Activated T-helper 2 cell treated with anti-CD3 and anti-CD28 coated beads, Interferon-gamma antibody, Interleukin-2, Interleukin-4, amounts not matched to agents 10 μg/mL and 5 μg/mL and 100 μg/mL, durations not matched to agents 14 hours and 24 hours and 36 hours (primary cell): ENCODE results near the gene ERMARD. TPM values are rescaled to one million over a fixed set of nuclear protein-coding genes. Genes with fewer than 3 reads are reported as not detected.

Source experiments
- DNase-seq: peaks from one replicate; pipeline ENCODE4 v3.0.0; 2021; ENCODE audit warnings: low spot score
- H3K27ac Mint-ChIP-seq: one replicate; pipeline ENCODE4 v1.8.0; 2021; ENCODE audit warnings: mixed read lengths
- H3K27me3 Mint-ChIP-seq: one replicate; pipeline ENCODE4 v1.8.0; 2021; ENCODE audit warnings: low read depth, mixed read lengths
- H3K36me3 Mint-ChIP-seq: one replicate; pipeline ENCODE4 v1.8.0; 2021; ENCODE audit warnings: low read depth, mixed read lengths
- H3K4me1 Mint-ChIP-seq: one replicate; pipeline ENCODE4 v1.8.0; 2021; ENCODE audit warnings: low read depth, mixed read lengths
- H3K4me3 Mint-ChIP-seq: one replicate; pipeline ENCODE4 v1.8.0; 2021; ENCODE audit warnings: low read depth, mild to moderate bottlenecking, moderate library complexity, mixed read lengths
- H3K9me3 Mint-ChIP-seq: one replicate; pipeline ENCODE4 v1.8.0; 2021; ENCODE audit warnings: mixed read lengths
- intact Hi-C: fragments of 100-400 bp; cut with micrococcal nuclease; formaldehyde crosslinking; loops from one replicate; pipeline ENCODE4 v1.15.1; 2023
- total RNA-seq: library from RNA; stranded (reverse); gene quantifications from 2 replicates; pipeline ENCODE4 v1.2.3, GENCODE V29; 2022

The ERMARD gene
- total RNA-seq, 1 donor from 2014 or later, result 25.9 TPM

- H3K36me3 Mint-ChIP-seq, result peaks cover 31% of the 10 kb centered on the region
- peak overlapping the region; percentile 97 for H3K27ac Mint-ChIP-seq
- H3K27me3 Mint-ChIP-seq, result peaks cover 2% of the 10 kb centered on the region
- peaks cover 38% of the 10 kb centered on the region for H3K4me1 Mint-ChIP-seq
- intact Hi-C loops, result loop anchor here (1.0 to 10.0 kb wide), 4 partner anchors 21 to 831 kb away; partner anchors contain the start of genes C6orf120, DLL1, DYNLT2 and ERMARD
- DNase-seq, result peak; percentile 59
- no peaks in the 10 kb centered on the region for H3K9me3 Mint-ChIP-seq
- H3K4me3 Mint-ChIP-seq, result peak overlapping the region; percentile 97
These were observed 28.1 kb upstream of the ERMARD start for GRCh38 chr6:169723200-169723909.

DNA sequence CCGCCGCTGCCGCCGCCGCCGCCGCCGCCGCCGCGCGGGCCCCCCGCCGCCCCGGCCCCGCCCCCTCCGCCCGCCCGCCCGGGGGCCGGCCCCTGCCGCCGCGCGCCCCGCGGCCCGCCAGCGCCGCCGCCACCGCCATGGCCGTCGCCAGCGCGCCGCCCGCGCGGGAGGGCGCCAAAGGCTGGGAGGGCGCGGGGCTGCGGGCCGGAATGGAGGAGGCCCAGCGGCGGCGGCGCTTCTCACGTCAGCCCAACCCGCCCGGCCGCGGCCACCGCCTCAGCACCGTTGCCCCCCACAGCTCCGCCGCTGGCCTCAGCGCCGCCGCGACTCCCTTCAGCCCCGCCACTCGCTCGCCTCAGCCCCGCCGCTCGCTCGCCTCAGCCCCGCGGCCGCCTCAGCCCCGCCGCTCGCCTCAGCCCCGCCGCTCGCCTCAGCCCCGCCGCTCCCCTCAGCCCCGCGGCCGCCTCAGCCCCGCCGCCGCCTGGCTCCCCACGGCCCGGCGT, 27.4 kb upstream of the ERMARD start:
- peaks cover 28% of the 10 kb centered on the region for H3K36me3 Mint-ChIP-seq
- peaks cover 2% of the 10 kb centered on the region for H3K27me3 Mint-ChIP-seq
- H3K4me1 Mint-ChIP-seq, result peaks cover 37% of the 10 kb centered on the region
- H3K27ac Mint-ChIP-seq, result peak overlapping the region; percentile 19
- peak; percentile 28 for DNase-seq
- H3K9me3 Mint-ChIP-seq, result no peaks in the 10 kb centered on the region
- peak overlapping the region; percentile 63 for H3K4me3 Mint-ChIP-seq
- intact Hi-C loops, result loop anchor here (1.0 to 10.0 kb wide), 5 partner anchors 22 to 831 kb away; partner anchors contain the start of genes C6orf120, DLL1, DYNLT2 and ERMARD

GRCh38 chr6:169724494-169725124, 26.8 kb upstream of the ERMARD start, which contains the start of gene PHF10:
Gene PHF10 (minus strand): TSS chr6:169724500. CDS start chr6:169723931, 569 bp downstream.
- peaks cover 32% of the 10 kb centered on the region for H3K4me1 Mint-ChIP-seq
- no peaks in the 10 kb centered on the region for H3K9me3 Mint-ChIP-seq
- peak; percentile 55 for DNase-seq
- peaks cover 22% of the 10 kb centered on the region for H3K36me3 Mint-ChIP-seq
- intact Hi-C loops, result loop anchor here (2.0 to 10.0 kb wide), 2 partner anchors 194 to 570 kb away; partner anchors contain the start of gene DLL1
- peak within 1 kb of the TSS; percentile 97 for H3K4me3 Mint-ChIP-seq
- H3K27ac Mint-ChIP-seq, result peak within 1 kb of the TSS; percentile 97
- H3K27me3 Mint-ChIP-seq, result peaks cover 2% of the 10 kb centered on the region

GRCh38 chr6:169725125-169726048, 26.0 kb upstream of the ERMARD start:
- Mint-ChIP-seq H3K27ac (peak overlapping the region; percentile 85), H3K4me1 (peaks cover 28% of the 10 kb centered on the region), H3K27me3 (peaks cover 2% of the 10 kb centered on the region), H3K4me3 (peak overlapping the region; percentile 83), H3K9me3 (no peaks in the 10 kb centered on the region), H3K36me3 (peaks cover 15% of the 10 kb centered on the region)
- intact Hi-C loops, result loop anchor here (2.0 to 10.0 kb wide), 2 partner anchors 195 to 569 kb away; partner anchors contain the start of gene DLL1
- no peak for DNase-seq

- no peak for DNase-seq
- Mint-ChIP-seq H3K27me3 (peaks cover 5% of the 10 kb centered on the region), H3K4me3 (peak overlapping the region; percentile 83), H3K4me1 (peaks cover 27% of the 10 kb centered on the region), H3K36me3 (peaks cover 14% of the 10 kb centered on the region), H3K9me3 (no peaks in the 10 kb centered on the region), H3K27ac (peak overlapping the region; percentile 62)
- intact Hi-C loops, result loop anchor here (10.0 kb wide), 1 partner anchor 569 kb away; the partner anchor contains the start of gene DLL1
These were observed 25.4 kb upstream of the ERMARD start for GRCh38 chr6:169726049-169726400.

GRCh38 chr6:169726963-169727362, 24.5 kb upstream of the ERMARD start:
- Mint-ChIP-seq H3K4me3 (no peak overlapping the region), H3K27me3 (peaks cover 6% of the 10 kb centered on the region), H3K36me3 (peaks cover 11% of the 10 kb centered on the region), H3K9me3 (no peaks in the 10 kb centered on the region), H3K27ac (no peak overlapping the region), H3K4me1 (peaks cover 21% of the 10 kb centered on the region)
- intact Hi-C loops, result loop anchor here (10.0 kb wide), 1 partner anchor 568 kb away; the partner anchor contains the start of gene DLL1
- no peak for DNase-seq

- H3K27ac Mint-ChIP-seq, result no peak overlapping the region
- no peaks in the 10 kb centered on the region for H3K9me3 Mint-ChIP-seq
- peaks cover 18% of the 10 kb centered on the region for H3K4me1 Mint-ChIP-seq
- peaks cover 6% of the 10 kb centered on the region for H3K36me3 Mint-ChIP-seq
- no peak for DNase-seq
- peaks cover 27% of the 10 kb centered on the region for H3K27me3 Mint-ChIP-seq
- H3K4me3 Mint-ChIP-seq, result no peak overlapping the region
- intact Hi-C loops, result loop anchor here (10.0 kb wide), 1 partner anchor 565 kb away; the partner anchor contains the start of gene DLL1
These were observed 21.5 kb upstream of the ERMARD start for GRCh38 chr6:169729961-169730360.

- no peaks in the 10 kb centered on the region for H3K4me1 Mint-ChIP-seq
- no peak for DNase-seq
- intact Hi-C loops, result no loop called here
- no peak overlapping the region for H3K27ac Mint-ChIP-seq
- H3K4me3 Mint-ChIP-seq, result no peak overlapping the region
- H3K9me3 Mint-ChIP-seq, result no peaks in the 10 kb centered on the region
- no peaks in the 10 kb centered on the region for H3K36me3 Mint-ChIP-seq
- peaks cover 32% of the 10 kb centered on the region for H3K27me3 Mint-ChIP-seq
These were observed 13.0 kb upstream of the ERMARD start for GRCh38 chr6:169738204-169738975.

DNA sequence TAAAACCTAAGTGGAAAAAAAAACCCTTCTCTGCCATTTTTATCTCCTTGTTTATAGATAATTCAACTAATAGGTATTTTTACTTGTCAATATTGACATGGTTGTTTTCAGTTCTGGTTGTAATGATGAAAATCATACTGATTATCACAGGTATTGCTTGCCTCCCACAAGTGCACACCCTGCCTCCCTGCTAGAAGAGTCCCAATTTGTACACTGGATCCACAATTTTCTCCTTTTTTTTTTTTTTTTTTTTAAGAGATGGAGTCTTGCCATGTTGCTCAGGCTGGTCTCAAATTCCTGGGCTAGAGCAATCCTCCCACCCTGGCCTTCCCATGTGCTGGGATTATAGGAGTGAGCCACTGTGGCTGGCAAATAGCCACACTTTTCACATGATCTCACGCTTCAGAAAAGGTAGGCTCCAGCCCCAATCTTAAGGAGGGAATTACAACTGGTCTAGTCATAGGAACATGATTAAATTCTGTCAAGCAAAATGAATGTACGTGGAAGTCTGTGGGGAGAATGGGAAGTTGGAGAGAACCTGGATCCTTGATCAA, 12.4 kb upstream of the ERMARD start:
- intact Hi-C loops, result no loop called here
- Mint-ChIP-seq H3K27ac (no peak overlapping the region), H3K4me3 (no peak overlapping the region)

DNA sequence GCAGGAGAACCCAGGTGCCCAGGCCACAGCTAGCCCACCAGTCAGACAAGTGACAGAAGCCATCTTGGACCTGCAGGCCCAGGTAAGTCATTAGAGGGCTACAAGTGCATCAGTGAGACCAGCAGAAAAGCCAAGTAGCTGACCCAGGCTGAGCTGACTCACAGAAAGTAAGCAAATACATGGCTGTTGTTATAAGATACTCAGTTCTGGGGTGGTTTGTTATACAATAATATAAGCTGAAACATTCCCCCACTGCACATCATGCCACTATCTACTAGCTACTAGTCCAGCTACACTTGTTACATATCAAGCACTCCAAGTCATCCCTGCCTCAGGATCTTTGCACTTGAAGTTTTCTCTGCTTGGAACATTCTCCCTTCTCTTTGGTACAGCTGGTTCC, 10.1 kb upstream of the ERMARD start:
- intact Hi-C loops, result no loop called here
- H3K4me3 Mint-ChIP-seq, result no peak overlapping the region
- no peak for DNase-seq
- no peak overlapping the region for H3K27ac Mint-ChIP-seq
- H3K4me1 Mint-ChIP-seq, result no peaks in the 10 kb centered on the region
- H3K9me3 Mint-ChIP-seq, result peaks cover 2% of the 10 kb centered on the region
- H3K36me3 Mint-ChIP-seq, result no peaks in the 10 kb centered on the region
- peaks cover 17% of the 10 kb centered on the region for H3K27me3 Mint-ChIP-seq

More for the DNA sequence above, 12.4 kb upstream of the ERMARD start:
- Mint-ChIP-seq H3K9me3 (no peaks in the 10 kb centered on the region), H3K36me3 (no peaks in the 10 kb centered on the region), H3K27me3 (peaks cover 33% of the 10 kb centered on the region), H3K4me1 (no peaks in the 10 kb centered on the region)
- DNase-seq, result no peak

GRCh38 chr6:169745405-169745804, 6.0 kb upstream of the ERMARD start:
- H3K4me1 Mint-ChIP-seq, result peaks cover 10% of the 10 kb centered on the region
- peaks cover 13% of the 10 kb centered on the region for H3K36me3 Mint-ChIP-seq
- H3K9me3 Mint-ChIP-seq, result peaks cover 4% of the 10 kb centered on the region
- H3K27ac Mint-ChIP-seq, result no peak overlapping the region
- H3K4me3 Mint-ChIP-seq, result no peak overlapping the region
- intact Hi-C loops, result no loop called here
- DNase-seq, result no peak
- H3K27me3 Mint-ChIP-seq, result peaks cover 15% of the 10 kb centered on the region
